Neural progenitor cell (in vitro differentiated cells): ENCODE results near the gene WWOX. TPM values are rescaled to one million over a fixed set of nuclear protein-coding genes. Genes with fewer than 3 reads are reported as not detected.
A peak's percentile ranks its signal among the peaks of the same experiment; 100 is the strongest.

Experiments
- DNase-seq: peaks from one replicate; pipeline ENCODE4 v3.0.0-alpha.2; 2016; ENCODE audit warnings: low spot score
- H2AFZ ChIP-seq: fragments of 200-600 bp; sonication (generic); replicated peaks from 2 replicates; pipeline ENCODE4 v1.6.1; 2016; ENCODE audit warnings: antibody characterized with exemption
- H3F3A ChIP-seq: fragments of 200-600 bp; sonication (generic); 2 replicates; pipeline ENCODE4 v1.6.1; 2016; ENCODE audit warnings: antibody characterized with exemption, low read depth
- H3K27ac ChIP-seq: fragments of 200-600 bp; sonication (generic); 2 replicates; pipeline ENCODE4 v1.5.1; 2016; ENCODE audit warnings: mild to moderate bottlenecking
- H3K27me3 ChIP-seq: fragments of 200-600 bp; sonication (generic); 2 replicates; pipeline ENCODE4 v1.6.1; 2016; ENCODE audit warnings: mild to moderate bottlenecking, moderate library complexity
- H3K36me3 ChIP-seq: fragments of 200-600 bp; sonication (generic); 2 replicates; pipeline ENCODE4 v1.5.1; 2016
- H3K4me1 ChIP-seq: fragments of 200-600 bp; sonication (generic); 2 replicates; pipeline ENCODE4 v1.6.1; 2016; ENCODE audit warnings: mixed run types
- H3K4me2 ChIP-seq: fragments of 200-600 bp; sonication (generic); 2 replicates; pipeline ENCODE4 v1.6.1; 2016
- H3K4me3 ChIP-seq: fragments of 200-600 bp; sonication (generic); 2 replicates; pipeline ENCODE4 v1.5.1; 2016
- H3K79me2 ChIP-seq: fragments of 200-600 bp; sonication (generic); 2 replicates; pipeline ENCODE4 v1.6.1; 2016; ENCODE audit warnings: low read depth
- H3K9ac ChIP-seq: fragments of 200-600 bp; sonication (generic); 2 replicates; pipeline ENCODE4 v1.6.1; 2016
- H3K9me3 ChIP-seq: fragments of 200-600 bp; sonication (generic); 2 replicates; pipeline ENCODE4 v1.5.1; 2016; ENCODE audit warnings: low read depth
- H4K20me1 ChIP-seq: fragments of 200-600 bp; sonication (generic); 2 replicates; pipeline ENCODE4 v1.6.1; 2016; ENCODE audit warnings: low read depth
- H3K27ac Mint-ChIP-seq: 3 replicates; pipeline ENCODE4 v1.8.0; 2021; ENCODE audit warnings: mixed read lengths
- H3K27me3 Mint-ChIP-seq: 2 replicates; pipeline ENCODE4 v1.8.0; 2022; ENCODE audit warnings: low read depth, mild to moderate bottlenecking, inconsistent platforms, moderate library complexity, mixed read lengths; ENCODE audit not compliant: insufficient read depth
- H3K36me3 Mint-ChIP-seq: 3 replicates; pipeline ENCODE4 v1.8.0; 2021; ENCODE audit warnings: mixed read lengths
- H3K4me1 Mint-ChIP-seq: 3 replicates; pipeline ENCODE4 v1.8.0; 2021; ENCODE audit warnings: mixed read lengths
- H3K4me3 Mint-ChIP-seq: 3 replicates; pipeline ENCODE4 v1.8.0; 2021; ENCODE audit warnings: mild to moderate bottlenecking, moderate library complexity, mixed read lengths
- H3K9me3 Mint-ChIP-seq: 3 replicates; pipeline ENCODE4 v1.8.0; 2020; ENCODE audit warnings: mixed read lengths
- EZH2 ChIP-seq: fragments of 200-600 bp; sonication (generic); IDR thresholded peaks from 2 replicates; pipeline ENCODE4 v1.6.1; 2017; ENCODE audit warnings: antibody characterized with exemption, mild to moderate bottlenecking, moderate library complexity
- EZH2phosphoT487 ChIP-seq: fragments of 200-600 bp; sonication (generic); IDR thresholded peaks from 2 replicates; pipeline ENCODE4 v1.6.1; 2017; ENCODE audit warnings: antibody characterized with exemption
- total RNA-seq: library from RNA; depleted of rRNA; stranded (reverse); fragments of >200 nt; gene quantifications from 2 replicates; pipeline ENCODE4 v1.2.3, GENCODE V29; 2015; ENCODE audit warnings: low replicate concordance
- TF ChIP-seq, protein P1 (sequence below): fragments of 200-600 bp; sonication (generic); IDR thresholded peaks from 2 replicates; pipeline ENCODE4 v1.5.1; 2017; ENCODE audit warnings: antibody characterized with exemption, mild to moderate bottlenecking

The WWOX gene
- total RNA-seq, 1 donor from 2014 or later: 63.7 TPM

DNA sequence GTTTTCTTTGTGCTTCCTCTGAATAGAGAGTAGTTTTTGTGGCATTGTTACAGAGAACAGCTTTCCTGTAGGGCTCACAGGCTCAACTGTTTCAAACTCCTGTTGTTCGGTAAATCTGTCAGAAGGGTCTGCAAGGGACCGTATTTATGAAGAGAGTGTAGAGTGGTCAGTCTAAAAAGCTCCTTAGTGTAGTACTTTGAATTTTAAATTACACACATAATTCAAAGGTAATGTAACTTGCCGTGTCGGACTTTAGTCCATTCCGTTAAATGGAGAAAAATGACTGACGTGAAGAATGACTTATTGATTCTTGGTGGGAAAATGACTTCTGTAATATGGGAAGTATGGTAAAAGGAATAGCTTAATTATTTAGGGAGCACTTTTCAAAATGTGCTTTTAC is 190.9 kb downstream of the WWOX start:
- H3K27ac Mint-ChIP-seq: peak overlapping the region; percentile 91

DNA sequence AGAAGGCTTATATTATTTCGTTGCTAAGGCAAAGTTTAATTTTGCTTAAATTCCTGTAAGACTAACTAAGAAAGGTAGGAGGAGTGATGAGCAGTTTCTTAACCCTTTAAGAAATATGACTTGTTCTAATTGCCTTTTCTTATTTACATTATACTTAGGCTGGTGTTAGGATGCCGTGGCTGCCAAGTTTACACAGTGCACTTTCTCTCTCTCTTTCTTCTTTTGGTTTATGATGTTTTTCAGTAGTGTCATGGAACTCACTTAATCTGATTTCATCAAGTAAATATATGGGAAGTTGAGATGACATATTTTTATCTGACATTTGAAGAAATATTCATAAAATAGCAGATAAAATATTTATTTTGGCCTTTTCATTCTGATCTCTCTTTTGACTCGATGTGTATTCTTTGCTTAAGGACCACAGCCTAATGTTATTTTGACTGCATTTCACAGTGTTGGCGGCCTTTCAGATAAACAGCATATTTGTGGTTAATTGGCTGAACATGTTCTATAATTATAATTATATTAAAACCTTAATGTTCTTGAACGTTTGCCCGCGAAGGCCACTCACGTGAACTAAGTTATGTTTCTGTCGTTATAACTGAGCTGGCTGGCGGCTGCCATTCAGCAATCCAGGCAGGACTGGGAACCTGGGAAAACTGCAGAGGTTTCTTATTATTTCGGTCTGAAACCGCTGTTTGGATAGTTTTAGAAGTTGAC is 191.6 kb downstream of the WWOX start:
- TF ChIP-seq EZH2phosphoT487 (no peak), EZH2 (no peak)
- TF ChIP-seq, protein P1, sequence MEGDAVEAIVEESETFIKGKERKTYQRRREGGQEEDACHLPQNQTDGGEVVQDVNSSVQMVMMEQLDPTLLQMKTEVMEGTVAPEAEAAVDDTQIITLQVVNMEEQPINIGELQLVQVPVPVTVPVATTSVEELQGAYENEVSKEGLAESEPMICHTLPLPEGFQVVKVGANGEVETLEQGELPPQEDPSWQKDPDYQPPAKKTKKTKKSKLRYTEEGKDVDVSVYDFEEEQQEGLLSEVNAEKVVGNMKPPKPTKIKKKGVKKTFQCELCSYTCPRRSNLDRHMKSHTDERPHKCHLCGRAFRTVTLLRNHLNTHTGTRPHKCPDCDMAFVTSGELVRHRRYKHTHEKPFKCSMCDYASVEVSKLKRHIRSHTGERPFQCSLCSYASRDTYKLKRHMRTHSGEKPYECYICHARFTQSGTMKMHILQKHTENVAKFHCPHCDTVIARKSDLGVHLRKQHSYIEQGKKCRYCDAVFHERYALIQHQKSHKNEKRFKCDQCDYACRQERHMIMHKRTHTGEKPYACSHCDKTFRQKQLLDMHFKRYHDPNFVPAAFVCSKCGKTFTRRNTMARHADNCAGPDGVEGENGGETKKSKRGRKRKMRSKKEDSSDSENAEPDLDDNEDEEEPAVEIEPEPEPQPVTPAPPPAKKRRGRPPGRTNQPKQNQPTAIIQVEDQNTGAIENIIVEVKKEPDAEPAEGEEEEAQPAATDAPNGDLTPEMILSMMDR: no peak
- H3K4me2 ChIP-seq: peak overlapping the region; percentile 58
- DNase-seq: no peak
- no peak overlapping the region for H3K27ac ChIP-seq
- Mint-ChIP-seq H3K27me3 (peaks cover 3% of the 10 kb centered on the region), H3K4me3 (no peak overlapping the region), H3K4me1 (peaks cover 53% of the 10 kb centered on the region), H3K9me3 (peaks cover 3% of the 10 kb centered on the region), H3K27ac (no peak overlapping the region), H3K36me3 (peaks cover 2% of the 10 kb centered on the region)
- H3K4me3 ChIP-seq: no peak overlapping the region
- no peaks in the 10 kb centered on the region for H3K9me3 ChIP-seq
- H2AFZ ChIP-seq: no peak overlapping the region
- H3K36me3 ChIP-seq: no peaks in the 10 kb centered on the region
- H3K9ac ChIP-seq: no peak overlapping the region
- H3K27me3 ChIP-seq: no peaks in the 10 kb centered on the region
- no peaks in the 10 kb centered on the region for H4K20me1 ChIP-seq
- H3F3A ChIP-seq: peaks cover 25% of the 10 kb centered on the region
- H3K4me1 ChIP-seq: peaks cover 55% of the 10 kb centered on the region
- no peaks in the 10 kb centered on the region for H3K79me2 ChIP-seq

More for the DNA sequence above, 190.9 kb downstream of the WWOX start:
- peaks cover 3% of the 10 kb centered on the region for H3K9me3 Mint-ChIP-seq
- Histone ChIP-seq H3F3A (peaks cover 25% of the 10 kb centered on the region), H3K4me3 (no peak overlapping the region), H3K9me3 (no peaks in the 10 kb centered on the region), H3K36me3 (no peaks in the 10 kb centered on the region), H3K79me2 (no peaks in the 10 kb centered on the region), H3K4me2 (peak overlapping the region; percentile 58), H2AFZ (no peak overlapping the region), H3K27me3 (no peaks in the 10 kb centered on the region), H4K20me1 (no peaks in the 10 kb centered on the region), H3K4me1 (peaks cover 55% of the 10 kb centered on the region), H3K27ac (no peak overlapping the region), H3K9ac (no peak overlapping the region)
- H3K4me1 Mint-ChIP-seq: peaks cover 59% of the 10 kb centered on the region
- H3K4me3 Mint-ChIP-seq: peak overlapping the region; percentile 37
- TF ChIP-seq, protein P1: no peak
- no peak for TF ChIP-seq EZH2phosphoT487
- no peak for TF ChIP-seq EZH2
- H3K36me3 Mint-ChIP-seq: peaks cover 2% of the 10 kb centered on the region
- DNase-seq: peak; percentile 45
- H3K27me3 Mint-ChIP-seq: peaks cover 3% of the 10 kb centered on the region

DNA sequence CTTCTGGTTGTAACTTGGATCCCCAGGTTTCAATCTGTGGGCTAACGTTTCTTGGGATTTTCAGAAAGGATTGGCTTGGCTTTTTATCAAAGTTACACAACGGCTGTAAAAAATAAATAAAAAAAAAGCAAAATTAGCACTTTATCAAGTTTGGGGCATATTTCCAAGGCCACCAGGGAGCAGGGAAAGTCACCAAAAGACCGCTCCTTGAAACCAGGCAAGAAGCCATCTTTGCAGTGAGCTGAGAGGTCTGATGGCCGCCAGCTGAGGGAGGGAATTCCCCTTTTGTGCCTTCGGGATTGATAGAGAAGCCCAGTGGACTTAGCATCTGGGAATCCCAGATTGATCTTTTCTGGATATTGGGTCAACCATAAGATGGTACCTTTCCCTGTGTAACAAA is 192.2 kb downstream of the WWOX start:
- TF ChIP-seq, protein P1: no peak
- TF ChIP-seq EZH2phosphoT487: no peak
- no peak for TF ChIP-seq EZH2
- Histone ChIP-seq H3F3A (peaks cover 25% of the 10 kb centered on the region), H3K79me2 (no peaks in the 10 kb centered on the region), H3K4me3 (no peak overlapping the region), H3K27me3 (no peaks in the 10 kb centered on the region), H3K27ac (no peak overlapping the region), H3K36me3 (no peaks in the 10 kb centered on the region), H3K9me3 (no peaks in the 10 kb centered on the region), H4K20me1 (no peaks in the 10 kb centered on the region), H3K9ac (no peak overlapping the region), H3K4me1 (peaks cover 55% of the 10 kb centered on the region), H2AFZ (no peak overlapping the region), H3K4me2 (no peak overlapping the region)
- Mint-ChIP-seq H3K36me3 (peaks cover 2% of the 10 kb centered on the region), H3K4me3 (no peak overlapping the region), H3K27ac (no peak overlapping the region), H3K9me3 (peaks cover 3% of the 10 kb centered on the region), H3K4me1 (peaks cover 48% of the 10 kb centered on the region), H3K27me3 (peaks cover 3% of the 10 kb centered on the region)
- DNase-seq: peak; percentile 26
